GM19397 (cell line): ENCODE measurements around the gene DNAAF3.
"Not testable (repeated sequence)": the region's sequence is repeated elsewhere in the genome, so short reads cannot be mapped to it uniquely, and the experiment has no call there.

Experiments
- ATAC-seq: cut with Tn5 transposase; IDR thresholded peaks from one replicate; pipeline ENCODE4 v1.9.1; 2021; ENCODE audit warnings: mild to moderate bottlenecking, moderate library complexity; ENCODE audit not compliant: unreplicated experiment

DNAAF3 gene

DNA sequence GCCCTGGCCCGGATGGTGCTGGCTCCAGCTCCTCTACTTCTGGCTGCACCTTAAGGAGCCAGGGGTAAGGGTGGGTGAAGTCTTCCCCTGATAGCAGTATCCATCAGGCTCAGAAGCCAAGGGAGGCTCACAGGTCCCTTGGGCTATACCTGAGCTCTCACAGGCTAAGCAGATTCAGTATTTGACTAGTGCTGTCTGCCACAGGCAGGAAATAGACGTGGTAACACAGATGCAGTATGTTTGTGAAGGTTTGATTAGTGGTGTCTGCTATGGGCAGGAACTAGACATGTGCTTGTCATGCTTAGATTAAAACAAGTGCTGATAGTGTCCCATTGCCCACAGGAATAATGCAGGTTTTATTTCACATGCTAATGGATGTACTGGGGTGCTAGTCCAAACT is 9.7 kb upstream of the DNAAF3 start:
- no peak for ATAC-seq

- no peak for ATAC-seq
Measured at GRCh38 chr19:55175117-55175867, 8.9 kb upstream of the DNAAF3 start.

DNA sequence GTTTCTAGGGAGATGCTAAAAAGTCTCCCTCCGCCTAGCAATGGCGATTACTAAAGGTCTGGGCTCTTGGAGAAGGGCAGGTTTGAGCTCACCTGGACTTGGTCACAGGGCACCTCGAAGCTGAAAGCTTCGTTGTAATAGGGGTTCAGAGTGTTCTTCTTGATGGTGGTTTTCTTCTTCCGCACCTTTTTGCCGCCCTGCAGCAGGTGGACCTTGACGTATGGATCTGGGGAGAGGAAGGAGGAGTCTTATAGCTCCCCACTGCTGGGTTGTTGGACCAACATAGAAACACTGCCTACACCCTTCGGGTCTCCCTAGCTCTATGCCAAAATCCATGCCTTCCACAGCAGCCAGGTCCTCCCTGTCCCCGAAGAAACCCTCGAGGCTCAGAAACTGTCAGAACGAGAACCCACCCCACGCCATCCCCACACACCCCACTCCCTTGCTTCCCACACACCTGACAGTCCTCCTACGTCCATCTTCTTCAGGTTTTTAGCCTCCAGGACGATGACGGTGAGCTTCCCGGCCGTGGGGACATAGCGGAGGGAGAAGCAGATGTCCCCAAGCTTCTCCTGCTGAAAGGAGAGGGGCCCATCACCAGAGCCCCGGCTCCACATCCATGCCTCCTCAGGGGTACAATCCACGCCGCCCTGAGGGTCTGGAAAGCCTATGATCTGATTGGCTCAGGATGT is 8.2 kb upstream of the DNAAF3 start:
- no peak for ATAC-seq

DNA sequence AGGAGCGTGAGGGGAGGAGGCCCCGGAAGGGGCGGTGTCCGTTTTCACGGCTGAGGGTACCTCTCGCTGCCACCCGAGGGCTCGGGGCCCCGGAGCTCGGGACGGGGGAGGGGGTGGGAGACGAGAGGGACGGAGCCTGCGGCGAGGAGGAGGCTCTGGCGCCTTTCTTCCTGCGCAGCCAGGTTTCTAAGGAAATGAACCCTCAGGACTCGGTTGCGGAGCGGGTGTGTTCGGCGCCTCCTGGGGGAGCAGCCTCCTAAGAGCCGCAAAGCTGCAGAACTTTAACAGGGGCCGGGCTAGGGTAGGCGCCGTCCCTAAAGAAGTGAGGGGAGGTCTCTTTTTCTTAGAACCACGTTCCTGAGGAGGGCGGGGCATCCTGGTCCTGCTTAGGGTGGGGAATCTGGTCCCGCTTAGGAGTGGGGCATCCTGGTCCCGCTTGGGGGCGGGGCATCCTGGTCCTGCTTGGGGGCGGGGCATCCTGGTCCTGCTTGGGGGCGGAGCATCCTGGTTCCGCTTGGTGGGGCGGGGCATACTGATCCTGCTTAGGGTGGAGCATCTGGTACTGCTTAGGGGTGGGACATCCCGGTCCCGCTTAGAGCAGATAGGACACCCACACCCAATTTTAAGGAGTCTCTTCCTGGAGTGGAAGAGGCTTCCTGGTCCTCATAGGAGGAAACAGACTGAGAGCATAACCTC is 7.4 kb upstream of the DNAAF3 start:
- no peak for ATAC-seq

DNA sequence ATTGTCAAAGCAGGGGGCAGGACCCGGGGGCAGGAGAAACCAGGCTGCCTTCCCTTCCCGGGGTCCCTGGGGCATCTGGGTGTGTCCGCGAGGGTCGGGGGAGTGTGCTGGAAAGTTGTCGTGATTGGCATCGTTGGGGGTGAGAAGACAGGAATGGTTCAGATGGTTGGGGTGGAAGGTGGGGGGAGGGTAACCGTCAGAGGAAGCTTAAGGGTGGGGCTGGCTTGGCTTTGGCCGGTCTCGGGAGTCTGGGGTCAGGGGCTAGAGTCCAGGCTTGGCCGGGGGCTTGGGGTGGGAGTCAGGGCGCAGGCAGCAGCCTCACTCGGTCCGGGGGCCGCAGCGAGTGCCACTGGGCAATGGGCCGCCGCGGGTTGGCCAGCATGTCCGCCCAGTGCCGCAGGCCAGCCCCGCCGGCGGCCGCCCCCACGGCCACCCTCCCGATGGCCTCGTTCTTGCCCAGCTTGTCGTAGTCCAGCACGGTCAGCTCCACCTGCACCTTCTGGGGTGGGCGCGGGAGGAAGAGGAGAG is 6.8 kb upstream of the DNAAF3 start:
- no peak for ATAC-seq

DNA sequence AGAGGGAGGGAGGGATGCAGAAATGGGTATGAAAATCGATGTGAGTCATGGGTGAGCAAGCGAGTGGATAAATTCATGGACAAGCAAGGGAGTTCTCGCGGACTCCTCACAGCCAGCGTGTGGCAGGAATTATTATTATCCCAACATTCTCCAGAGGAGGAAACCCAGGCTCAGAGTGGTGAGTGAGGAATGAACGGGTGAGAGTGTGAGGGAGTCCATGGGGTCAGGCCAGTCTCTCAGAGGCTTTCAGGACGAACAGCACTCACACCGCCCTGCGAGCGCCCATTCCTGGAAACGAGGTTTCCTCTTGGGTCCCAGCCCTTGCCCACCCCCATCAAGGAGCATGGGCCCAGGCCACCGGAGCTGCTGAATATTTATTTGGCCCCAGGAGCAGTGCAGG is 6.3 kb upstream of the DNAAF3 start:
- no peak for ATAC-seq

- not testable (repeated sequence) for ATAC-seq
Measured at GRCh38 chr19:55172318-55172717, 5.9 kb upstream of the DNAAF3 start.

DNA sequence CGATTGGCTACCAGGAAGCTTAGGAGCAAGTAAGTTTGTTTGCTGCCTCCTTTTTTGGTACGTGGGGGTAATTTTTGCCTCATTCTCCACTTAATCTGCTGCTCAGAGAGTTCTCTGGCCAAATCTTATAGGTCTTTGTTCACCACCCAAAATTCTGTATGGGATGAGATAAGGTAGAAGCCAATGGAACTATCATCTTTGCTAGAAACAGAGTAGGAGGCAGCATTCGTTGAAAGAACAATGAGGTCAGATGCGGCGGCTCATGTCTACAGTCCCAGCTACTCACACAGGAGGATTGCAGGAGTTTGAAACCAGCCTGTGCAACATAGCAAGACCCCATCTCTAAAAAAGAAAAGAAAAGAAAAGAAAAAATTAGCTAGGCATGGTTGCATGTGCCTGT is 5.0 kb upstream of the DNAAF3 start:
- no peak for ATAC-seq

GRCh38 chr19:55169136-55169535 is 2.7 kb upstream of the DNAAF3 start:
- ATAC-seq, result no peak

GRCh38 chr19:55165952-55166529 is 372 bp downstream of the DNAAF3 start:
- ATAC-seq, result no peak

GRCh38 chr19:55161571-55162322 is 4.7 kb downstream of the DNAAF3 start:
- ATAC-seq, result no peak

DNA sequence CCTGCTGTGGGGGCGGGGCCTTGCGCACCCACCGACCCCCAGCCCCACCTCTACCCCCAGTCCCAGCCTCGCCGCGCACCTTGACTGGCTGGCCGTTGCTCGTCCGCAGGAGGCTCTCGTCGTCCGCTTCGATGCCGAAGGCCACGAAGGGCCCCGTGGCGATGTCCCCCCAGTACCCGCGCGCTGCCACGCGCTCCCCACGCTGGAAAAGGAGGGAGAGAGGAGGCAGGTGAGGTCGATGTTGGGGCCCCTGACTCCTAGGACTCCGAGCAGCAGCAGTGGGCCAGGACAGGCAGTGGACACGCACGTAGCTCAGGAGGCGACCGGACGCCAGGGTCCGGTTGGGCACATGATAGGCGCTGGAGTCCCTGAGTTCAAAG is 5.4 kb downstream of the DNAAF3 start:
- ATAC-seq, result no peak

DNA sequence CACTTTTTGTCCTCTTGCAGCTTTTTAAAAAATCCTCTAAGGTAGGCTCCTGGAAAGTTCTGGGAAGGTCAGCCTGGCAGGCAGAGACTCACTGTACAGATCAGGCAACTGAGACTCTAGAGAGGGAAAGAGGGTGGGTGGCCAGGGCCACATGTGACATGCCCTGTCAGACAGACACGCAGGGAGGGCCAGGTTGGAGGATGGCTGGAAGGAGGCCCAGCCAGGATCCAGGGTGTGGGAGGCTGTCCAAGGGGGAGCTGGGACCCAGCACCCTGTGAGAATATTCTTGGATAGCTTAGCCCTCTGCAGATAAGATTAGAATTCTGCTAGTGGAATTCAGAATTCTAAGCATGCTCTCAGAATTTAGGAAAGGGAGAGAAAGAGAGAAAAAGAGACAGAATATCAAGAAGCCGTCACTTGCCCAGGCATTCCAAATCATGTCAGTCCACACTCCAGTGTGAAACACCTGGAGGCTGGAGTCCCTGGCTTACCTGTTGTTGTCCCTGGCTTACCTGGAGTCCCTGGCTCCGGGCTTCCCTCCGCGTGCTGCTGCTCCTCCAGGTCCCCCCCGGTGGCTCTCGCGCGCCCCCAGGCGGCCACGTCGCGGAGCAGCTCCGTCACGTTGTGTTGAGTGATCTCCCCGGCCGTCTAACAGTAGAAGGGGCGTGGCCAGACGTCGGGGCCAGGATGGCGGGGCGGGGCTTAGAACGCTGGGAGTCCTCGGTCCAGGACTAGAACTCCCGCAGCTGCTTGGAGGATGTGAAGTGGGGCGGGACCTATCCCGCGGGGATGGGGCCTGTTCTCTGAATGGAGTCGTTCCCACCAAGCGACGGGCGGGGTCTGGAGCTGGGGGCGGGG is 6.1 kb downstream of the DNAAF3 start:
- ATAC-seq, result no peak

DNA sequence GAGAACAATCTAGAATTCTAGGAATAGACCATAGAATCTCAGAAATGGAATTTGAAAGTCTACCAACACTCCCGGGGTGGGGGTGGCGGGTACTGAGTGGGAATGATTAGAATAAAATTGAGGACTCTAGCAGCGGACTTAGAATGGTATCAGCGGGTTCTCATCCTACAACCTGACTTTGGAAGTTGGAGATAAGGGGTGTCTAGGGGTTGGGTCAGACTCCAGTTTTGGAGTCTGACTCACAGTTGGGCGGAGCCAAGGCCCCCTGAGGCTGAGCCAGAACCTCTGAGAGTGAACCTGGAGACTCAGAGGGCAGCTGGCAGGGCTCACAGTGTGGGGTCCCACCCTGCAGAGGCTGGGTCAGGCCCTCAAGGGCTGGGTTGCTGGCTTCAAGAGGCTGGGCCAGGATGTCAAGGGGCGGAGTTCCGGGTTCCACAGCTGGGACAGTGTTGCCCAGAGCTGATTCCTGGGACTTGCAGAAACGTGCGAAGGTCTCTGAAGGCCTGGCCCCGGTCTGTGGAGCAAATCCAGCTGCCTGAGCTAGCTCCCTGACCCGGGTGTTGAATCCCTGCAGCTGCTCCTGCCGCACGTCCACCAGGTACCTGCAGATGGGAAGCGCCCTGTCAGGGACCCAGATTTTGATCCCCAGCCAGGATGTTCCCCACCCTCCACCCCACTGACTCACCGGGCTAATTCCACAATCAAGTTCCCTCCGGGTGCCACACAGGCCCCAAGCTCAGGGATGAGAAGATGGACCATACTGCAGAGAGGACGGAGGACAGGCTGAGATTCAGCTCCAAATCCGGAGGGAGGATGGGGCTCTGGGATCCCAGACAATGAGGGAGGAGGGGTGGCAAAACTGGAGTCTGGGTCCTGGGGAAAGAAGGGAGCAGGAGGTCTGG is 7.3 kb downstream of the DNAAF3 start:
- no peak for ATAC-seq

DNA sequence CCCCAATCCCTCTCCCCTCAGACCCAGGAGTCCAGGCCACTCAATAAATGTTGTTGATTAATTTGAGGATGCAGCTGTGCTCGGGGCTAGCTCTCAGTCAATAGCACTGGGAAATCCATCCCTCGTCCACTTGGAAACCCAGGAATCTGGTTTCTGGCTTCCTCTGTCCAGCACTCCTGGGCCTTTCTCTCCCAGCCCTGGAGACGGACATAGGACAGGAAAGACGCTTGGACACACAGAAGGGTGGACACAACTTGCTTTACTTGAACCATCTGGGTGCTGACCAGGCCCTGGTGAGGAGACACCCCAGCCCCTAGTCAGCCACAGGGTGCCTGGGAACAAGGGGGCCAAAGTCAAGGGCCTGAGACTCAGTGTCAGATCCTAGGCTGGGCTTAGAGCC is 8.0 kb downstream of the DNAAF3 start:
- ATAC-seq, result no peak

- ATAC-seq, result no peak
Measured at GRCh38 chr19:55157064-55157908, 9.1 kb downstream of the DNAAF3 start, which contains the start of gene TNNI3. TSS of gene TNNI3 (minus strand) at chr19:55157732. CDS start at chr19:55157589, 143 bp downstream.

DNA sequence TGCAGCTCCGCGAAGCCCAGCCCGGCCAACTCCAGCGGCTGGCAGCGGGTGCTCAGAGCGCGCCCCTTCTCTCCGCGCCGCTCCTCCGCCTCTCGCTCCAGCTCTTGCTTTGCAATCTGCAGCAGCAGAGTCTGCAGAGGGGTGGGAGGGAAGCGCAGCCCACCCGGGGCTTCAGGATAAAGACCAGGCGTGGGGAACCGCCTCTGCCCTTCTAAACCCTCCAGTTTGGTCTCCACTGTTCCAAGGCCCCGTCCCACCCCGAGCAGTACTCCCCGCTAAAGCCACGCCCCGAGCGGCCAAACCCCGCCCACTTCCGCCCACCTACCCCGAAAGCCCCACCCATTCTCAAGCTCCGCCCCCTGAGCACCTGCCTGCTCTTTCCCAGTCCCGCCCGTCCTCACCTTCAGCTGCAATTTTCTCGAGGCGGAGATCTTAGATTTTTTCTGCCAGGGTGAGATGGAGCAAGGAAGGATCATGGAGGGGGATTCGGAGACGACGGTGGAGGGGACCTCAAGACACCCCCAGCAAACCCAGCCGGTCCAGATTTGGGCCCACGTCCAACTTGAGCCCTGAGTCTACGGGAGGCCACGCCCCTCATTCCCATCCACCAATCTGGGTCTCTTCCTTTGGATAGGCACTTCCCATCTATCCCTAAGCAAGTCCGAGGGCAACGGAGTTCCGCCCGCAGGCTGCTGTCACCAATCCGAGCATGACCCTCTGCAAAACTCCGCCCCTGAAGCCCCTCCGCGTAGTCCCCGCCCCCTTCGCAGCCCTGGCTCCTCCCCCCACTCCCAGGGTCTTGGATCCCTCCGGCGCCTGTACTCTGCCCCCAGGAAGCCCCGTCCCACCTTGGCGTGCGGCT is 10.0 kb downstream of the DNAAF3 start:
- ATAC-seq, result no peak
